ELF-1 (cell line): ENCODE measurements around the gene ETF1.

Source experiments
- DNase-seq: peaks from one replicate; pipeline ENCODE4 v3.0.0-alpha.2; 2016; ENCODE audit warnings: low read depth, low spot score

ETF1 gene

GRCh38 chr5:138563340-138564118, 20.5 kb upstream of the ETF1 start:
- no peak for DNase-seq

GRCh38 chr5:138560971-138561370, 17.9 kb upstream of the ETF1 start:
- DNase-seq: no peak

GRCh38 chr5:138559937-138560336, 16.9 kb upstream of the ETF1 start:
- DNase-seq: no peak

GRCh38 chr5:138557677-138558076, 14.6 kb upstream of the ETF1 start:
- no peak for DNase-seq

- no peak for DNase-seq
Measured at GRCh38 chr5:138554143-138554542, 11.1 kb upstream of the ETF1 start.

- no peak for DNase-seq
Measured at GRCh38 chr5:138553437-138554095, 10.5 kb upstream of the ETF1 start.

GRCh38 chr5:138552657-138553056, 9.6 kb upstream of the ETF1 start:
- DNase-seq: no peak

GRCh38 chr5:138549414-138549813, 6.4 kb upstream of the ETF1 start:
- no peak for DNase-seq

GRCh38 chr5:138545919-138546562, 3.0 kb upstream of the ETF1 start:
- DNase-seq: no peak

GRCh38 chr5:138544181-138545134, 1.4 kb upstream of the ETF1 start:
- peak; percentile 41 for DNase-seq

- DNase-seq: no peak
Measured at GRCh38 chr5:138543730-138544104, 681 bp upstream of the ETF1 start.

- peak; percentile 26 for DNase-seq
Measured at GRCh38 chr5:138542180-138542955, 668 bp downstream of the ETF1 start.

- DNase-seq: no peak
Measured at GRCh38 chr5:138541511-138542179, 1.4 kb downstream of the ETF1 start.

GRCh38 chr5:138539791-138540190, 3.2 kb downstream of the ETF1 start:
- DNase-seq: no peak

- DNase-seq: no peak
Measured at GRCh38 chr5:138538943-138539627, 4.0 kb downstream of the ETF1 start.

- DNase-seq: peak; percentile 29
Measured at GRCh38 chr5:138536665-138537315, 6.2 kb downstream of the ETF1 start.

GRCh38 chr5:138536215-138536614, 6.8 kb downstream of the ETF1 start:
- no peak for DNase-seq

- DNase-seq: no peak
Measured at GRCh38 chr5:138533973-138534941, 8.8 kb downstream of the ETF1 start.
